Liver (tissue), 9 donors: Measurements from ENCODE around the gene MGAT4C. TPM values are rescaled to one million over a fixed set of nuclear protein-coding genes. Genes with fewer than 3 reads are reported as not detected.

Experiments
- DNase-seq: peaks from one replicate; pipeline ENCODE4 v3.0.0-alpha.2; 2017; ENCODE audit warnings: low spot score
- H3K27ac ChIP-seq, 2 donors: one replicate each; pipeline ENCODE4 v1.7.0; 2013; ENCODE audit warnings: inconsistent platforms in 2 of 2, low read length in 2 of 2, control low read depth in 1 of 2, low read depth in 1 of 2, mild to moderate bottlenecking in 1 of 2
- H3K27me3 ChIP-seq, 4 donors: one replicate each; pipeline versions ENCODE4 v1.6.1 to v1.7.0; 2013; ENCODE audit warnings: low read length in 3 of 4, inconsistent platforms in 1 of 4, mild to moderate bottlenecking in 1 of 4, moderate library complexity in 1 of 4; ENCODE audit not compliant: control insufficient read depth in 4 of 4, insufficient read depth in 4 of 4
- H3K36me3 ChIP-seq, 4 donors: one replicate each; pipeline versions ENCODE4 v1.6.1 to v1.7.0; 2013; ENCODE audit warnings: low read length in 3 of 4, mild to moderate bottlenecking in 3 of 4, low read depth in 1 of 4, moderate library complexity in 1 of 4; ENCODE audit not compliant: control insufficient read depth in 4 of 4, insufficient read depth in 3 of 4
- H3K4me1 ChIP-seq, 4 donors: one replicate each; pipeline versions ENCODE4 v1.6.1 to v1.7.0; 2013; ENCODE audit warnings: low read length in 3 of 4, mild to moderate bottlenecking in 3 of 4, moderate library complexity in 1 of 4; ENCODE audit not compliant: control insufficient read depth in 4 of 4, insufficient read depth in 4 of 4
- H3K4me3 ChIP-seq, 3 donors: one replicate each; pipeline versions ENCODE4 v1.6.1 to v1.7.0; 2013; ENCODE audit warnings: low read length in 3 of 3, control low read depth in 1 of 3, low read depth in 1 of 3, mild to moderate bottlenecking in 1 of 3
- H3K9ac ChIP-seq, 2 donors: one replicate each; pipeline ENCODE4 v1.7.0; 2013; ENCODE audit warnings: low read length in 2 of 2, mild to moderate bottlenecking in 2 of 2, moderate library complexity in 2 of 2, control low read depth in 1 of 2, low read depth in 1 of 2
- H3K9me3 ChIP-seq, 4 donors: one replicate each; pipeline versions ENCODE4 v1.6.1 to v1.7.0; 2013; ENCODE audit warnings: low read length in 3 of 4; ENCODE audit not compliant: control insufficient read depth in 4 of 4
- CTCF ChIP-seq: fragments of 150-350 bp; IDR thresholded peaks from 2 replicates; pipeline ENCODE4 v1.5.1; 2017; ENCODE audit warnings: improper control_type of control experiment, low read depth, low read length; ENCODE audit not compliant: missing input control
- EGR1 ChIP-seq, 2 donors: IDR thresholded peaks; 2 replicates each; pipeline ENCODE4 v1.6.1; 2016 to 2018; ENCODE audit warnings: antibody characterized with exemption in 2 of 2, low read depth in 2 of 2
- FOXA1 ChIP-seq: IDR thresholded peaks from 2 replicates; pipeline ENCODE4 v1.6.1; 2016; ENCODE audit warnings: antibody characterized with exemption
- FOXA2 ChIP-seq: IDR thresholded peaks from 2 replicates; pipeline ENCODE4 v1.6.1; 2016; ENCODE audit warnings: antibody characterized with exemption
- GABPA ChIP-seq, 2 donors: IDR thresholded peaks in 1 of 2; conservative IDR thresholded peaks in 1 of 2; 2 replicates each; pipeline ENCODE4 v1.6.1; 2016; ENCODE audit warnings: antibody characterized with exemption in 2 of 2, mild to moderate bottlenecking in 1 of 2, moderate library complexity in 1 of 2
- HNF4A ChIP-seq, 2 donors: conservative IDR thresholded peaks; 2 replicates each; pipeline ENCODE4 v1.6.1; 2016; ENCODE audit warnings: antibody characterized with exemption in 2 of 2, mild to moderate bottlenecking in 2 of 2
- HNF4G ChIP-seq: IDR thresholded peaks from 2 replicates; pipeline ENCODE4 v1.6.1; 2016; ENCODE audit warnings: antibody characterized with exemption
- JUND ChIP-seq, 2 donors: IDR thresholded peaks; 2 replicates each; pipeline ENCODE4 v1.6.1; 2016; ENCODE audit warnings: antibody characterized with exemption in 2 of 2
- NR2F2 ChIP-seq: IDR thresholded peaks from 2 replicates; pipeline ENCODE4 v1.6.1; 2016; ENCODE audit warnings: antibody characterized with exemption
- RAD21 ChIP-seq, 2 donors: IDR thresholded peaks; 2 replicates each; pipeline ENCODE4 v1.6.1; 2016; ENCODE audit warnings: antibody characterized with exemption in 2 of 2, mild to moderate bottlenecking in 2 of 2
- RXRA ChIP-seq, 2 donors: IDR thresholded peaks; 2 replicates each; pipeline ENCODE4 v1.6.1; 2017 to 2018; ENCODE audit warnings: antibody characterized with exemption in 2 of 2, mild to moderate bottlenecking in 1 of 2
- SP1 ChIP-seq: IDR thresholded peaks from 2 replicates; pipeline ENCODE4 v1.6.1; 2018; ENCODE audit warnings: antibody characterized with exemption, mild to moderate bottlenecking
- TAF1 ChIP-seq: conservative IDR thresholded peaks from 2 replicates; pipeline ENCODE4 v1.6.1; 2016; ENCODE audit warnings: antibody characterized with exemption, mild to moderate bottlenecking
- YY1 ChIP-seq: IDR thresholded peaks from 2 replicates; pipeline ENCODE4 v1.6.1; 2016; ENCODE audit warnings: antibody characterized with exemption, mild to moderate bottlenecking
- ZBTB33 ChIP-seq: IDR thresholded peaks from 2 replicates; pipeline ENCODE4 v1.6.1; 2016; ENCODE audit warnings: antibody characterized with exemption
- WGBS: extraction: QIAGEN DNeasy Blood & Tissue Kit; methylation state at CpG from one replicate; pipeline ENCODE4 v1.1.7; 2013; 5-methylcytosine and 5-hydroxymethylcytosine counted together
- polyA plus RNA-seq, 2 donors: library from polyadenylated mRNA; stranded (reverse) in 1 of 2; unstranded in 1 of 2; fragments of 200-250 nt in 1 of 2; fragments of >200 nt in 1 of 2; fragmentation: Nextera tagmentation in 1 of 2; extraction: Ambion mirVana in 1 of 2; gene quantifications; one replicate each; pipeline versions ENCODE4 v1.2.1 to v1.2.3, GENCODE V29; 2013 to 2015
- total RNA-seq, 2 donors: library from RNA; depleted of rRNA; stranded (reverse); fragments of >200 nt; gene quantifications; one replicate each; pipeline ENCODE4 v1.2.3, GENCODE V29; 2014
- TF ChIP-seq, protein P1 (sequence below): IDR thresholded peaks from 2 replicates; pipeline ENCODE4 v1.6.1; 2016; ENCODE audit warnings: antibody characterized with exemption, mild to moderate bottlenecking
- TF ChIP-seq, protein P2 (sequence below): IDR thresholded peaks from 2 replicates; pipeline ENCODE4 v1.6.1; 2016; ENCODE audit warnings: antibody characterized with exemption
- TF ChIP-seq, protein P3 (sequence below): IDR thresholded peaks from 2 replicates; pipeline ENCODE4 v1.6.1; 2016; ENCODE audit warnings: antibody characterized with exemption
- donor health status: healthy.
- donor health status: healthy.
- donor health status: healthy.
- donor health status: healthy.
- donor health status: healthy.

Gene MGAT4C
- total and polyA plus RNA-seq, 4 donors, result 0.02 to 0.65 (median 0.09) TPM

GRCh38 chr12:86188226-86188625, 68.0 kb downstream of the MGAT4C start:
- Histone ChIP-seq H3K4me3 (no peak overlapping the region), H3K4me1 (no peaks in the 10 kb centered on the region), H3K9ac (no peak overlapping the region), H3K9me3 (no peaks in the 10 kb centered on the region), H3K27me3 (peaks cover 0 to 2% (median 0%) of the 10 kb centered on the region in 4 donors), H3K36me3 (no peaks in the 10 kb centered on the region), H3K27ac (no peak overlapping the region)
- DNase-seq, result no peak
- TF ChIP-seq RAD21 (IDR thresholded peaks at IDR 0.05) (no peak), EGR1 (IDR thresholded peaks at IDR 0.05; ENCODE audit: low read depth in 2 of 2) (no peak), RXRA (IDR thresholded peaks at IDR 0.05) (no peak), FOXA1 (no peak), JUND (IDR thresholded peaks at IDR 0.05) (no peak), TAF1 (no peak), YY1 (no peak), NR2F2 (no peak), HNF4A (conservative IDR thresholded peaks at IDR 0.05) (no peak), FOXA2 (no peak), CTCF (no peak), SP1 (no peak), HNF4G (no peak), GABPA (IDR thresholded peaks at IDR 0.05 in 1 of 2, conservative IDR thresholded peaks at IDR 0.05 in 1 of 2) (no peak), ZBTB33 (no peak)
- TF ChIP-seq, protein P1, sequence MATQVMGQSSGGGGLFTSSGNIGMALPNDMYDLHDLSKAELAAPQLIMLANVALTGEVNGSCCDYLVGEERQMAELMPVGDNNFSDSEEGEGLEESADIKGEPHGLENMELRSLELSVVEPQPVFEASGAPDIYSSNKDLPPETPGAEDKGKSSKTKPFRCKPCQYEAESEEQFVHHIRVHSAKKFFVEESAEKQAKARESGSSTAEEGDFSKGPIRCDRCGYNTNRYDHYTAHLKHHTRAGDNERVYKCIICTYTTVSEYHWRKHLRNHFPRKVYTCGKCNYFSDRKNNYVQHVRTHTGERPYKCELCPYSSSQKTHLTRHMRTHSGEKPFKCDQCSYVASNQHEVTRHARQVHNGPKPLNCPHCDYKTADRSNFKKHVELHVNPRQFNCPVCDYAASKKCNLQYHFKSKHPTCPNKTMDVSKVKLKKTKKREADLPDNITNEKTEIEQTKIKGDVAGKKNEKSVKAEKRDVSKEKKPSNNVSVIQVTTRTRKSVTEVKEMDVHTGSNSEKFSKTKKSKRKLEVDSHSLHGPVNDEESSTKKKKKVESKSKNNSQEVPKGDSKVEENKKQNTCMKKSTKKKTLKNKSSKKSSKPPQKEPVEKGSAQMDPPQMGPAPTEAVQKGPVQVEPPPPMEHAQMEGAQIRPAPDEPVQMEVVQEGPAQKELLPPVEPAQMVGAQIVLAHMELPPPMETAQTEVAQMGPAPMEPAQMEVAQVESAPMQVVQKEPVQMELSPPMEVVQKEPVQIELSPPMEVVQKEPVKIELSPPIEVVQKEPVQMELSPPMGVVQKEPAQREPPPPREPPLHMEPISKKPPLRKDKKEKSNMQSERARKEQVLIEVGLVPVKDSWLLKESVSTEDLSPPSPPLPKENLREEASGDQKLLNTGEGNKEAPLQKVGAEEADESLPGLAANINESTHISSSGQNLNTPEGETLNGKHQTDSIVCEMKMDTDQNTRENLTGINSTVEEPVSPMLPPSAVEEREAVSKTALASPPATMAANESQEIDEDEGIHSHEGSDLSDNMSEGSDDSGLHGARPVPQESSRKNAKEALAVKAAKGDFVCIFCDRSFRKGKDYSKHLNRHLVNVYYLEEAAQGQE, result no peak
- TF ChIP-seq, protein P2, sequence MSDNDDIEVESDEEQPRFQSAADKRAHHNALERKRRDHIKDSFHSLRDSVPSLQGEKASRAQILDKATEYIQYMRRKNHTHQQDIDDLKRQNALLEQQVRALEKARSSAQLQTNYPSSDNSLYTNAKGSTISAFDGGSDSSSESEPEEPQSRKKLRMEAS, result no peak
- TF ChIP-seq, protein P3, sequence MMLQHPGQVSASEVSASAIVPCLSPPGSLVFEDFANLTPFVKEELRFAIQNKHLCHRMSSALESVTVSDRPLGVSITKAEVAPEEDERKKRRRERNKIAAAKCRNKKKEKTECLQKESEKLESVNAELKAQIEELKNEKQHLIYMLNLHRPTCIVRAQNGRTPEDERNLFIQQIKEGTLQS, result no peak
- 80% methylated on average over 1 of the region's 1 CpG for WGBS
